H1 (cell line): ENCODE data around the gene MBD3L1. TPM values are rescaled to one million over a fixed set of nuclear protein-coding genes. Genes with fewer than 3 reads are reported as not detected.

ENCODE experiments used
- CHD7 ChIP-seq: fragments of 300-600 bp; sonication (generic); IDR thresholded peaks from 2 replicates; pipeline ENCODE4 v1.7.1; 2012; ENCODE audit warnings: low read length, moderate library complexity, mild to moderate bottlenecking, inconsistent platforms; ENCODE audit not compliant: insufficient replicate concordance
- CREB1 ChIP-seq: IDR thresholded peaks from 2 replicates; pipeline ENCODE4 v1.6.1; 2012; ENCODE audit warnings: inconsistent platforms
- HDAC6 ChIP-seq: IDR thresholded peaks from one replicate; pipeline ENCODE4 v1.7.1; 2012; ENCODE audit warnings: low read depth, mild to moderate bottlenecking, inconsistent platforms, low read length, moderate library complexity
- JUND ChIP-seq: IDR thresholded peaks from 2 replicates; pipeline ENCODE4 v1.6.1; 2011; ENCODE audit warnings: mild to moderate bottlenecking, improper control_type of control experiment, low read length
- KDM4A ChIP-seq: IDR thresholded peaks from one replicate; pipeline ENCODE4 v1.7.1; 2012; ENCODE audit warnings: low read depth, mild to moderate bottlenecking, moderate library complexity, low read length, inconsistent platforms; ENCODE audit not compliant: severe bottlenecking
- RFX5 ChIP-seq: IDR thresholded peaks from 2 replicates; pipeline ENCODE4 v1.6.1; 2011; ENCODE audit warnings: low read depth, low read length, improper control_type of control experiment, borderline replicate concordance
- RNF2 ChIP-seq: fragments of 200-900, 300-1000 bp; sonication (generic); IDR thresholded peaks from 2 replicates; pipeline ENCODE4 v1.7.1; 2016; ENCODE audit warnings: borderline replicate concordance, low read depth, mild to moderate bottlenecking, antibody characterized with exemption, low read length; ENCODE audit not compliant: poor library complexity, severe bottlenecking; ENCODE audit errors: missing control alignments
- SIN3A ChIP-seq, 2 experiments: IDR thresholded peaks in 1 of 2; conservative IDR thresholded peaks in 1 of 2; 2 replicates each; pipeline ENCODE4 v1.6.1; 2011 to 2012; ENCODE audit warnings: low read length in 2 of 2, improper control_type of control experiment in 1 of 2, low read depth in 1 of 2, mild to moderate bottlenecking in 1 of 2
- SUZ12 ChIP-seq: fragments of 200-600 bp; sonication (generic); IDR thresholded peaks from 2 replicates; pipeline ENCODE4 v1.6.1; 2012; ENCODE audit warnings: mild to moderate bottlenecking, inconsistent platforms, low read length, moderate library complexity, mixed read lengths
- polyA plus RNA-seq, 7 experiments: library from polyadenylated mRNA; depleted of rRNA in 3 of 7; stranded (reverse) in 5 of 7; unstranded in 2 of 7; fragments of >200 nt in 5 of 7; fragments of 200-250 nt in 2 of 7; gene quantifications; 1 replicate in 5 of 7; 2 replicates in 1 of 7; 4 replicates in 1 of 7; pipeline versions ENCODE4 v1.2.1 to v1.2.3, GENCODE V29; 2011 to 2013; ENCODE audit warnings: missing spikeins in 2 of 7, mixed read lengths in 2 of 7
- total RNA-seq: library from RNA; stranded (reverse); fragmentation: NEBNext Ultra II Directional; extraction: Animal tissue kit (Norgen Biotek cat#: 25700); gene quantifications from 2 replicates; pipeline ENCODE4 v1.2.1, GENCODE V29; 2021

The MBD3L1 gene
- total and polyA plus RNA-seq, 2 of the 8 experiments (the other 6 are each of a cell fraction or from before 2014, with no cell fraction given) = not detected

GRCh38 chr19:8832132-8833021 is at the start of gene MBD3L1, which contains the start of gene ZNF558 (continued):
- TF ChIP-seq CHD7 = no peak
- TF ChIP-seq KDM4A = peak; percentile 91
- TF ChIP-seq SIN3A (conservative IDR thresholded peaks at IDR 0.05 in 1 of 2, IDR thresholded peaks at IDR 0.05 in 1 of 2; ENCODE audit: low read depth in 1 of 2, low read length in 2 of 2) = peak in 1 of 2 experiments; percentile 3; a peak in 2 of 4 replicates
- TF ChIP-seq SUZ12 = peak; percentile 21; the same call in 1 of the 2 replicates
- no peak for TF ChIP-seq RNF2
- no peak for TF ChIP-seq RFX5
- TF ChIP-seq HDAC6 = no peak
- no peak for TF ChIP-seq CREB1
- TF ChIP-seq JUND = no peak
